H9 (cell line): Measurements from ENCODE around the gene LRRC3C. TPM values are rescaled to one million over a fixed set of nuclear protein-coding genes. Genes with fewer than 3 reads are reported as not detected.

Experiments used
- DNase-seq: peaks from one replicate; pipeline ENCODE4 v3.0.0-alpha.2; 2017
- H2AFZ ChIP-seq: one replicate; pipeline ENCODE4 v1.6.1; 2013; ENCODE audit warnings: mild to moderate bottlenecking, low read length, control low read depth, moderate library complexity
- H2AK5ac ChIP-seq: 2 replicates; pipeline ENCODE4 v1.6.1; 2013; ENCODE audit warnings: low read length, control low read depth, mixed read lengths; ENCODE audit not compliant: insufficient read length
- H2BK120ac ChIP-seq: one replicate; pipeline ENCODE4 v1.6.1; 2013; ENCODE audit warnings: low read depth, mild to moderate bottlenecking, low read length, control low read depth, inconsistent platforms; ENCODE audit not compliant: poor library complexity, severe bottlenecking
- H2BK12ac ChIP-seq: 2 replicates; pipeline ENCODE4 v1.6.1; 2013; ENCODE audit warnings: low read length, control low read depth, mixed read lengths, low read depth; ENCODE audit not compliant: insufficient read length
- H2BK15ac ChIP-seq: 2 replicates; pipeline ENCODE4 v1.6.1; 2013; ENCODE audit warnings: low read depth, low read length, control low read depth
- H2BK20ac ChIP-seq: one replicate; pipeline ENCODE4 v1.6.1; 2013; ENCODE audit warnings: low read depth, mild to moderate bottlenecking, low read length, control low read depth, inconsistent platforms; ENCODE audit not compliant: poor library complexity, severe bottlenecking
- H2BK5ac ChIP-seq: 2 replicates; pipeline ENCODE4 v1.6.1; 2013; ENCODE audit warnings: low read length, control low read depth, mixed read lengths; ENCODE audit not compliant: insufficient read length
- H3K14ac ChIP-seq: 2 replicates; pipeline ENCODE4 v1.6.1; 2013; ENCODE audit warnings: low read length, control low read depth; ENCODE audit not compliant: insufficient read depth
- H3K18ac ChIP-seq: 2 replicates; pipeline ENCODE4 v1.6.1; 2013; ENCODE audit warnings: low read depth, mild to moderate bottlenecking, mixed read lengths, low read length, control low read depth; ENCODE audit not compliant: insufficient read length
- H3K23ac ChIP-seq: 2 replicates; pipeline ENCODE4 v1.6.1; 2013; ENCODE audit warnings: low read length, control low read depth, mixed read lengths, low read depth; ENCODE audit not compliant: insufficient read length
- H3K23me2 ChIP-seq: 2 replicates; pipeline ENCODE4 v1.6.1; 2013; ENCODE audit warnings: low read depth, mild to moderate bottlenecking, mixed read lengths, low read length, control low read depth; ENCODE audit not compliant: insufficient read length, poor library complexity, severe bottlenecking
- H3K27ac ChIP-seq: 2 replicates; pipeline ENCODE4 v1.5.1; 2013; ENCODE audit warnings: low read length, control low read depth, mixed read lengths, low read depth; ENCODE audit not compliant: insufficient read length
- H3K27me3 ChIP-seq: 2 replicates; pipeline ENCODE4 v1.6.1; 2013; ENCODE audit warnings: low read length, control low read depth, inconsistent platforms; ENCODE audit not compliant: insufficient read depth
- H3K4ac ChIP-seq: 2 replicates; pipeline ENCODE4 v1.6.1; 2013; ENCODE audit warnings: low read depth, mild to moderate bottlenecking, control low read depth, inconsistent platforms, low read length, moderate library complexity
- H3K4me1 ChIP-seq: 2 replicates; pipeline ENCODE4 v1.6.1; 2013; ENCODE audit warnings: low read length, control low read depth, inconsistent platforms; ENCODE audit not compliant: insufficient read depth
- H3K4me2 ChIP-seq: 2 replicates; pipeline ENCODE4 v1.6.1; 2013; ENCODE audit warnings: low read length, control low read depth, mixed read lengths; ENCODE audit not compliant: insufficient read length, insufficient read depth
- H3K56ac ChIP-seq: 2 replicates; pipeline ENCODE4 v1.6.1; 2013; ENCODE audit warnings: low read depth, mild to moderate bottlenecking, mixed read lengths, low read length, control low read depth; ENCODE audit not compliant: insufficient read length
- H3K79me1 ChIP-seq: 2 replicates; pipeline ENCODE4 v1.6.1; 2013; ENCODE audit warnings: low read depth, mild to moderate bottlenecking, moderate library complexity, low read length, control low read depth, inconsistent platforms; ENCODE audit not compliant: insufficient read depth, poor library complexity, severe bottlenecking
- H3K79me2 ChIP-seq: 2 replicates; pipeline ENCODE4 v1.6.1; 2013; ENCODE audit warnings: low read length, control low read depth, inconsistent platforms; ENCODE audit not compliant: insufficient read depth
- H3K9ac ChIP-seq: 2 replicates; pipeline ENCODE4 v1.6.1; 2013; ENCODE audit warnings: low read length, control low read depth, mixed read lengths; ENCODE audit not compliant: insufficient read length; ENCODE audit errors: extremely low read depth
- H3K9me3 ChIP-seq: one replicate; pipeline ENCODE4 v1.6.1; 2013; ENCODE audit warnings: low read depth, low read length, inconsistent platforms; ENCODE audit not compliant: control insufficient read depth
- H3T11ph ChIP-seq: one replicate; pipeline ENCODE4 v1.6.1; 2013; ENCODE audit warnings: mild to moderate bottlenecking, low read length, control low read depth, inconsistent platforms
- H4K20me1 ChIP-seq: one replicate; pipeline ENCODE4 v1.6.1; 2013; ENCODE audit not compliant: control insufficient read depth, insufficient read length, insufficient read depth
- H4K5ac ChIP-seq: 2 replicates; pipeline ENCODE4 v1.6.1; 2013; ENCODE audit warnings: low read depth, mild to moderate bottlenecking, mixed read lengths, low read length, control low read depth; ENCODE audit not compliant: insufficient read length
- H4K8ac ChIP-seq: replicated peaks from 2 replicates; pipeline ENCODE4 v1.6.1; 2013; ENCODE audit warnings: low read length, control low read depth, mixed read lengths, low read depth; ENCODE audit not compliant: insufficient read length
- H4K91ac ChIP-seq: 2 replicates; pipeline ENCODE4 v1.6.1; 2013; ENCODE audit warnings: low read depth, mild to moderate bottlenecking, moderate library complexity, mixed read lengths, low read length, control low read depth; ENCODE audit not compliant: insufficient read length
- H3K27ac Mint-ChIP-seq, 3 experiments: 2 replicates in 2 of 3; 3 replicates in 1 of 3; pipeline ENCODE4 v1.8.0; 2020 to 2021; ENCODE audit warnings: mixed read lengths in 3 of 3, mild to moderate bottlenecking in 1 of 3, moderate library complexity in 1 of 3
- H3K27me3 Mint-ChIP-seq: 2 replicates; pipeline ENCODE4 v1.8.0; 2021; ENCODE audit warnings: low read depth, mild to moderate bottlenecking, moderate library complexity, mixed read lengths
- H3K36me3 Mint-ChIP-seq, 3 experiments: 2 replicates in 2 of 3; 3 replicates in 1 of 3; pipeline ENCODE4 v1.8.0; 2020 to 2021; ENCODE audit warnings: low read depth in 3 of 3, mixed read lengths in 3 of 3; ENCODE audit not compliant: insufficient read depth in 1 of 3
- H3K4me1 Mint-ChIP-seq, 2 experiments: 2 replicates each; pipeline ENCODE4 v1.8.0; 2020; ENCODE audit warnings: mixed read lengths in 2 of 2
- H3K4me3 Mint-ChIP-seq, 2 experiments: 2 replicates in 1 of 2; 3 replicates in 1 of 2; pipeline ENCODE4 v1.8.0; 2020 to 2021; ENCODE audit warnings: mild to moderate bottlenecking in 2 of 2, mixed read lengths in 2 of 2, moderate library complexity in 1 of 2
- H3K9me3 Mint-ChIP-seq, 2 experiments: 2 replicates in 1 of 2; 3 replicates in 1 of 2; pipeline ENCODE4 v1.8.0; 2020; ENCODE audit warnings: mild to moderate bottlenecking in 2 of 2, mixed read lengths in 2 of 2, moderate library complexity in 1 of 2
- WGBS: extraction: QIAGEN DNeasy Blood & Tissue Kit; methylation state at CpG from one replicate; pipeline ENCODE4 v1.1.7; 2013; ENCODE audit warnings: missing lambda C conversion rate, low lambda C conversion rate, mixed read lengths; ENCODE audit not compliant: insufficient read length; ENCODE audit errors: extremely low coverage; 5-methylcytosine and 5-hydroxymethylcytosine counted together
- total RNA-seq: library from RNA; stranded (reverse); gene quantifications from 2 replicates; pipeline ENCODE4 v1.2.1, GENCODE V29; 2021
- TF ChIP-seq, protein P1 (sequence below): fragments of 200-600 bp; sonication (generic); conservative IDR thresholded peaks from 3 replicates; pipeline ENCODE4 v1.8.0; 2021; ENCODE audit warnings: antibody characterized with exemption, mild to moderate bottlenecking

The LRRC3C gene
- total RNA-seq, 1 experiment from 2014 or later: not detected

DNA sequence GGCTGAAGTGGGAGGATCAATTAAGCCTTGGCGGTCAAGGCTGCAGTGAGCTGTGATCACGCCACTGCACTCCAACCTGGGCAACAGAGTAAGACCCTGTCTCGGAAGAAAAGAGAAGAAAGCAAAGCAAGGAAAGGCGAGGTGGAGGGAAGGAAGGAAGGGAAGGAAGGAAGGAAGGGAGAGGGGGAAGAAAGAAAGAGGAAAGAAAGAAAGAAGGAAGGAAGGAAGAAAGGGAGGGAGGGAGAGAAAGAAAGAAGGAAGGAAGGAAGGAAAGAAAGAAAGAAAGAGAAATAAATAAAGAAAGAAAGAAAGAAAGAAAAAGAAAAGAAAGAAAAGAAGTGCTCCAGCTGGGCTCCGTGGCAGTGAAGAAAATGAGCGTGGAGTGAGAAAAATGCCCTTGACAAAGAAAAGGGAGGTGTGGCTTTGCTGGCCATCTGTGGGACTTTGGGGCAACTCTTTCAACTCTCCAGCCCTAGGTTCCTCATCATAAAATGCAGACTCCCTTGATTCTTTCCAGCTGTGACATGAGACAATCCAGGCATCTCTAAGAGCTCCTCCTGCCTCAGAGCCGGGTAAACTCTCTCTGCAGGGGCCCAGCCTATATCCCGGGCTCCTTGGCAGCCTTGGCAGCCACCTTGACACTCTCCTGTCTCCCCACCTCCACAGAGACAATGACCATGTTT, 37.6 kb downstream of the LRRC3C start:
- Histone ChIP-seq H3K9ac (no peak overlapping the region), H4K91ac (no peak overlapping the region), H3K23ac (no peak overlapping the region), H4K8ac (no peak overlapping the region), H3K4ac (no peak overlapping the region), H4K20me1 (no peaks in the 10 kb centered on the region), H3K27ac (no peak overlapping the region), H3K9me3 (no peaks in the 10 kb centered on the region), H2BK20ac (no peak overlapping the region), H3K27me3 (no peaks in the 10 kb centered on the region; the same call in 1 of the 2 replicates), H3K4me2 (no peak overlapping the region), H2BK12ac (no peak overlapping the region), H3K56ac (no peak overlapping the region), H3K23me2 (no peaks in the 10 kb centered on the region), H2AK5ac (no peak overlapping the region), H3K14ac (no peak overlapping the region), H3K79me1 (no peaks in the 10 kb centered on the region), H4K5ac (no peak overlapping the region), H2BK120ac (no peak overlapping the region), H2AFZ (no peak overlapping the region), H3K79me2 (no peaks in the 10 kb centered on the region), H3K4me1 (peaks cover 2% of the 10 kb centered on the region; the same call in 1 of the 2 replicates), H2BK15ac (no peak overlapping the region), H3T11ph (no peak overlapping the region), H3K18ac (no peak overlapping the region), H2BK5ac (no peak overlapping the region)
- Mint-ChIP-seq H3K27me3 (peaks cover 23% of the 10 kb centered on the region), H3K27ac (no peak overlapping the region), H3K4me1 (peaks cover 0 to 7% of the 10 kb centered on the region in 2 experiments; a peak in 1 of 4 replicates), H3K4me3 (no peak overlapping the region), H3K9me3 (no peaks in the 10 kb centered on the region; a peak in 1 of 5 replicates), H3K36me3 (no peaks in the 10 kb centered on the region)
- TF ChIP-seq, protein P1, sequence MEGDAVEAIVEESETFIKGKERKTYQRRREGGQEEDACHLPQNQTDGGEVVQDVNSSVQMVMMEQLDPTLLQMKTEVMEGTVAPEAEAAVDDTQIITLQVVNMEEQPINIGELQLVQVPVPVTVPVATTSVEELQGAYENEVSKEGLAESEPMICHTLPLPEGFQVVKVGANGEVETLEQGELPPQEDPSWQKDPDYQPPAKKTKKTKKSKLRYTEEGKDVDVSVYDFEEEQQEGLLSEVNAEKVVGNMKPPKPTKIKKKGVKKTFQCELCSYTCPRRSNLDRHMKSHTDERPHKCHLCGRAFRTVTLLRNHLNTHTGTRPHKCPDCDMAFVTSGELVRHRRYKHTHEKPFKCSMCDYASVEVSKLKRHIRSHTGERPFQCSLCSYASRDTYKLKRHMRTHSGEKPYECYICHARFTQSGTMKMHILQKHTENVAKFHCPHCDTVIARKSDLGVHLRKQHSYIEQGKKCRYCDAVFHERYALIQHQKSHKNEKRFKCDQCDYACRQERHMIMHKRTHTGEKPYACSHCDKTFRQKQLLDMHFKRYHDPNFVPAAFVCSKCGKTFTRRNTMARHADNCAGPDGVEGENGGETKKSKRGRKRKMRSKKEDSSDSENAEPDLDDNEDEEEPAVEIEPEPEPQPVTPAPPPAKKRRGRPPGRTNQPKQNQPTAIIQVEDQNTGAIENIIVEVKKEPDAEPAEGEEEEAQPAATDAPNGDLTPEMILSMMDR: no peak
- no peak for DNase-seq
- no CpG with 5 or more reads among the region's 8 CpGs for WGBS
